ENCODE data around the gene HOXC6. TPM values are rescaled to one million over a fixed set of nuclear protein-coding genes. Genes with fewer than 3 reads are reported as not detected.

The HOXC6 gene
- total RNA-seq, 1 experiment from 2014 or later = 7.1 TPM

DNA sequence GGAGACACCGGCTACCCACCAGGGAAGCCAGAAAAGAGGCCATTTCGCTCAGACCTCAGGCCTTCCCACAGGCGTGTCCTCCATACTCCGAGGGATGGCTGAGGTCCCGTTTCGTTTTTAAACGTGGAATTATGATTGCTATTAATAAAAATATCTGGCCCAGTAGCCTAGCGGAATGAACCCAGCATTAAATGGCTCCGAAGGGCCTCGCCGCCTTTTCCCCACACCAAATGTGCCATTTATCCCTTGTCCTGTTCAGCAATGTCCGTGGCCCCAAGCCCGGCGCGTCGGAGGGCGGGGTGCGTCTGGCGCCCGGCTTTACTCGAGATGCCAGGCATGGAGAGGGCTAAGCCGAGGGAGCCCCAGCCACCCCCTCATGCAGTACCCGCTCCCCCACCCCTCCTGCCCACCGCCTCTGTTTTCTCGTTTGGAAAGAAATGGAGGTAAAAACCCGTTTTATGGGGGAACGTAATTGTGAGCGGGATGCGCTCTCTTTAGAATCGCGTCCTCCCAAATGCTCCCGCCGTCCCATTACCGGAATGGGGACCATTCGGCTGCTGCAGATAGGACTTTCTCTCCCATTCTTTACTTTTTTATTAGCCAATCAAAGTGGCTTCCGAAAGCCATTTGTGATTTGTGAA, 13.7 kb upstream of the HOXC6 start:
- H3K27me3 Mint-ChIP-seq (ENCODE audit: insufficient read depth, unreplicated experiment) = no peaks in the 10 kb centered on the region
- TF ChIP-seq, protein P1, sequence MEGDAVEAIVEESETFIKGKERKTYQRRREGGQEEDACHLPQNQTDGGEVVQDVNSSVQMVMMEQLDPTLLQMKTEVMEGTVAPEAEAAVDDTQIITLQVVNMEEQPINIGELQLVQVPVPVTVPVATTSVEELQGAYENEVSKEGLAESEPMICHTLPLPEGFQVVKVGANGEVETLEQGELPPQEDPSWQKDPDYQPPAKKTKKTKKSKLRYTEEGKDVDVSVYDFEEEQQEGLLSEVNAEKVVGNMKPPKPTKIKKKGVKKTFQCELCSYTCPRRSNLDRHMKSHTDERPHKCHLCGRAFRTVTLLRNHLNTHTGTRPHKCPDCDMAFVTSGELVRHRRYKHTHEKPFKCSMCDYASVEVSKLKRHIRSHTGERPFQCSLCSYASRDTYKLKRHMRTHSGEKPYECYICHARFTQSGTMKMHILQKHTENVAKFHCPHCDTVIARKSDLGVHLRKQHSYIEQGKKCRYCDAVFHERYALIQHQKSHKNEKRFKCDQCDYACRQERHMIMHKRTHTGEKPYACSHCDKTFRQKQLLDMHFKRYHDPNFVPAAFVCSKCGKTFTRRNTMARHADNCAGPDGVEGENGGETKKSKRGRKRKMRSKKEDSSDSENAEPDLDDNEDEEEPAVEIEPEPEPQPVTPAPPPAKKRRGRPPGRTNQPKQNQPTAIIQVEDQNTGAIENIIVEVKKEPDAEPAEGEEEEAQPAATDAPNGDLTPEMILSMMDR (IDR thresholded peaks at IDR 0.05; ENCODE audit: unreplicated experiment) = no peak
- H3K4me3 Mint-ChIP-seq (ENCODE audit: unreplicated experiment) = no peak overlapping the region
- intact Hi-C loops (cut with micrococcal nuclease) = no loop called here
- H3K9me3 Mint-ChIP-seq (ENCODE audit: unreplicated experiment) = no peaks in the 10 kb centered on the region
- DNase-seq (ENCODE audit: unreplicated experiment) = no peak
- no peak overlapping the region for H3K27ac Mint-ChIP-seq (ENCODE audit: low read depth, unreplicated experiment)
- BruUV-seq (replicated peaks) = no TSS peak
- ChIA-PET POLR2A (interaction anchor here (3.8 to 3.9 kb wide), 2 partner anchors 14 to 18 kb away, joined by 31 to 37 read pairs; partner anchors contain the start of genes HOXC5 and HOXC9), CTCF (interaction anchor here (0.6 to 3.8 kb wide), 4 partner anchors 187 to 261 kb away, joined by 3 to 16 read pairs (median 4); no protein-coding TSS in a partner anchor)
- H3K4me1 Mint-ChIP-seq (ENCODE audit: insufficient read depth, unreplicated experiment) = peaks cover 8% of the 10 kb centered on the region
- no peaks in the 10 kb centered on the region for H3K36me3 Mint-ChIP-seq (ENCODE audit: insufficient read depth, unreplicated experiment)

DNA sequence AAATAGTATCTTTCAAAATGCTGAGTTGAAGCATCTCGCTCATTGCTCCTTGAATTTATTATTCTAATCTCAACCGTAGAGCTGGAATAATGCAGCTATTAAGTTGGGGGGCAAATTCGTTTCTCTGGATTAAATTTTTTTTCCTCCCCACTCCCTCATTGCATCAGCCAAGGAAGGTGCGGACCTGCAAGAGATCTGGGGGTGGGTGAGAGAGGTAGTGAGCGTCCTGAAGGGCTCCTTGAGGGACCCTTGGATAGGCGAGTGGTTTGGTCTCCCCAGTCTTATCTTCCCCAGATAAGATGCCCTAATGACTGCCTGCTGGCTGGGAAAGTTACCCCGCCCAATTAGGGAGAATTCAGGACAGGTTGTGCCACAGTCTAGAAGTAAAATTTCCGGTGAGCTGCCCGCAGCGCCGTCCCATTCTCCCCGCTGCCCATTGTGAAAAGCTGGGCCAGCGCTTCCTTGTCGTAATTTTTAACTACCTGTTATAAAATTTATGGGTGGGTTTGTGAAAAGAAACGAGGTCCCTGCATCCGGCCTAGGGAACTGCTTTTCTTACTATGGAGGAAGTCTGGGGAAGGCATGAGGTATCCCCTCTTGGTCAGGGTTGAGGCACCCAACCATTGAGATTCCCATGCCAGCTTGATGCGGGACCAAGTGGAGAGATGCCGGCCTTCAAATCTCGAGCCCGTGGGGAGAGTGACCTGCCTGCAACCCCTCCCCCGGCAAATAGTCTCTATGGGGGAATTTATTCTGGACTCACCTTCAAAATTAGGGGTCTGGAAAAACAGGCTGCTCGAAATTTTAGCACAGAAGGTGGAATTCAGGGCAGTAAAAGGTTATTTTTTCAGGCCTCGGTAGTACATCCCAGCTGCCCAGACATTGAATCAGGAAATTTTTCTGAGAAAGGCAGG, 13.0 kb upstream of the HOXC6 start:
- intact Hi-C loops (cut with micrococcal nuclease) = no loop called here
- Mint-ChIP-seq H3K27ac (ENCODE audit: low read depth, unreplicated experiment) (no peak overlapping the region), H3K36me3 (ENCODE audit: insufficient read depth, unreplicated experiment) (no peaks in the 10 kb centered on the region), H3K27me3 (ENCODE audit: insufficient read depth, unreplicated experiment) (no peaks in the 10 kb centered on the region), H3K4me1 (ENCODE audit: insufficient read depth, unreplicated experiment) (peaks cover 14% of the 10 kb centered on the region), H3K4me3 (ENCODE audit: unreplicated experiment) (no peak overlapping the region), H3K9me3 (ENCODE audit: unreplicated experiment) (no peaks in the 10 kb centered on the region)
- no peak for DNase-seq (ENCODE audit: unreplicated experiment)
- POLR2A ChIA-PET = interaction anchor here (0.6 to 3.9 kb wide), 5 partner anchors 13 to 176 kb away, joined by 3 to 37 read pairs (median 31); partner anchors contain the start of genes HOXC5, HOXC6 and HOXC9
- CTCF ChIA-PET = interaction anchor here (0.6 to 3.8 kb wide), 5 partner anchors 17 to 262 kb away, joined by 3 to 16 read pairs (median 4); no protein-coding TSS in a partner anchor
- BruUV-seq (replicated peaks) = no TSS peak
- TF ChIP-seq, protein P1 (IDR thresholded peaks at IDR 0.05; ENCODE audit: unreplicated experiment) = no peak

DNA sequence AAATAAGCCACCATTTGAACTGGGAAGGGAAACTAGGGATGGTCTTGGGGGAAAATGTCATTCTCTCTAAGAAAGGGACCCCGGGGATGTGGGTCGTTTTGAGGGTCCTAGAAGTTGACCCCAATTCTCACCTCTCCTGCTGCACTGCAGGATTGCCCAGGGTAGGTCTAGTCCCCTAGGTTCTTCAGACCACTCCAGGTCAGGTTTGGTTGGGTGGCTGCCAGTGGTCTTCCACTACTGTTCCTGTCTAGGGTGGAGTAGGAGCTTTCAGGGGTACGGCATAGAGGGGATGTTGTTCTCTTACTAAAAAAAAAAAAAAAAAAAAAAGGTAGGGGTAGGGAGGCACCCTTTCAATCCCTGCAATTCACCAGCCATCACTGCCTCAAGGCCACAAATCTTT, 12.2 kb upstream of the HOXC6 start:
- intact Hi-C loops (cut with micrococcal nuclease) = no loop called here
- H3K27me3 Mint-ChIP-seq (ENCODE audit: insufficient read depth, unreplicated experiment) = no peaks in the 10 kb centered on the region
- TF ChIP-seq, protein P1 (IDR thresholded peaks at IDR 0.05; ENCODE audit: unreplicated experiment) = no peak
- peaks cover 14% of the 10 kb centered on the region for H3K4me1 Mint-ChIP-seq (ENCODE audit: insufficient read depth, unreplicated experiment)
- POLR2A ChIA-PET = interaction anchor here (0.5 to 3.9 kb wide), 20 partner anchors 9 to 979 kb away, joined by 3 to 37 read pairs (median 5); partner anchors contain the start of genes CALCOCO1, CBX5, COPZ1 and HNRNPA1
- BruUV-seq (replicated peaks) = no TSS peak
- no peak for DNase-seq (ENCODE audit: unreplicated experiment)
- peak overlapping the region; percentile 98 for H3K27ac Mint-ChIP-seq (ENCODE audit: low read depth, unreplicated experiment)
- no peaks in the 10 kb centered on the region for H3K36me3 Mint-ChIP-seq (ENCODE audit: insufficient read depth, unreplicated experiment)
- H3K4me3 Mint-ChIP-seq (ENCODE audit: unreplicated experiment) = peak overlapping the region; percentile 98
- H3K9me3 Mint-ChIP-seq (ENCODE audit: unreplicated experiment) = no peaks in the 10 kb centered on the region
- CTCF ChIA-PET = interaction anchor here (0.6 to 2.2 kb wide), 11 partner anchors 11 to 272 kb away, joined by 3 to 22 read pairs (median 4); partner anchors contain the start of gene HOXC9
